OCI-M2 (cell line): ENCODE results near the gene ABCA8.

Experiments
- DNase-seq: peaks from one replicate; lab custom pipeline; 2025; ENCODE audit not compliant: unreplicated experiment; lab: John Stamatoyannopoulos, UW

The ABCA8 gene

GRCh38 chr17:68868708-68869107 lies 86.5 kb downstream of the ABCA8 start:
- no peak for DNase-seq

DNA sequence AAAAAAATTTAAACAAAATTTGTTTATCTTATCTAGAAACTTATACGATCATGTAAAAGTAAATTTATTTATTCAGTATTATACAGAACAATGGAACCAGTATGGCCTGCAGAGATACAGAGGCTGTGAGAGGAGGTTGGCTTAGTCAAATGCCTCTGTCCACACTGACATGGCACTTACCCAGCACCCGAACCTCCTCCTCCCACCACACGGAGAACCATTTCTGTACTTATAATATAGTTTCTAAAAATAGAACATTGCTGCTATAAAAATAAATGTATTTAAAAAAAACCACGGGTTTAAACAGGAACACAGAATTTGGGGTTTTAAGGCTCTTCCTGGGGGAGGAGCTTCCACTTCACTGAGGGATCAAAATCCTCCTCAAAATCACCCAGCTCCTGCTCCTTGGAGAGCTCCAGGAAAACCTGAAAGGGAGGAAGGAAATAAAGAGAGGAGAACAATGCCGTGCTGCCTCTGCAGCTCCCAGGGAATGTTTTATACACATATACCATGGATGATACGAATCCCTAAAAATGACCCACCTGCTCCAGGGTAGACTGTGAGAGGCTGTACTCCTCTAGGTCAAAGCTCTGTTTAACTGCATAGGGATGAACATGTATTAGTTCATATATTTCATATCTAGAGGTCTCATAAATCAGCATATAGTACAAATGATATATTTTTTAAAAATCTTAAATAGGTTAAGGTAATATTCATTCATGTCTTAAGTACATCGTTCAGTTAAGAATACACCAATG lies 87.3 kb downstream of the ABCA8 start:
- DNase-seq: no peak

DNA sequence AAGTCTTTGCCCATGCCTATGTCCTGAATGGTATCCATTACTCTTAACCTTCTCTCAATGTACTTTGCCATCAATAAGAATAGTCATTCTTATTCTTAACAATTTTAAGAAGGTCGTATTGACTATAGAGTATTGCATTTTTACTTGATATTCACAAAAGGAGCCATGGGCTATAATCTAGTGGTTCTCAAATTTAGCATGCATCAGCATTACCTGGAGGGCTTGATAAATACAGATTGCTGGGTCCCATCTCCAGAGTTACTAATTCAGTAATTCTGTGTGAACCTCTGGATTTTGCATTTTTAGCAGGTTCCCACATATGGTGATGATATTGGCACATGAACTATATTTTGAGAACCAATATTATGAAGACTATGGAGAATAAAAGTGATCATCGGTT lies 89.6 kb downstream of the ABCA8 start:
- no peak for DNase-seq

DNA sequence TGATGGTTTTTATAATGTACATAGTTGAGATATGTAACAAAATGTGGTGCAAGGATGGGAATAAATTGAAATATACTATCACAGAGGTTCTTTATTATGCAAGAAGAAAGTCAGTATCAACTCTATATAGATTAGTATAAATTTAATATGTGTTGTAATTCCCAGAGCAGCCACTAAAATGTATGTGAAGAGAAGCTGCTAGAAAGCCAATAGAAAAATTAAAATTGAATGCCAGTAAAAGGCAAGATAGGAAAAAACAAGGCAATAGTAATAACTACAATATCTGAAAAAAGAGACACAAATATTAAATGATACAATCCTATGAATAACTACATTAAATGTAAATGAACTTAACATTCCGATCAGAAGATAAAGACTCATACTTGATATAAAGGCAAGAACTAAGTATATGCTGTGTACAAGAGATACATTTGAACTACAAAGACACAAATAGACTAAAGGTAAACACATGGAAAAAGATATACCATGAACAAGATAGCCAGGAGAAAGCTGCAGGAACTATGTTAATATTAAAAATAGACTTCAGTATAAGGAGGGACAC lies 92.0 kb downstream of the ABCA8 start:
- DNase-seq: no peak

DNA sequence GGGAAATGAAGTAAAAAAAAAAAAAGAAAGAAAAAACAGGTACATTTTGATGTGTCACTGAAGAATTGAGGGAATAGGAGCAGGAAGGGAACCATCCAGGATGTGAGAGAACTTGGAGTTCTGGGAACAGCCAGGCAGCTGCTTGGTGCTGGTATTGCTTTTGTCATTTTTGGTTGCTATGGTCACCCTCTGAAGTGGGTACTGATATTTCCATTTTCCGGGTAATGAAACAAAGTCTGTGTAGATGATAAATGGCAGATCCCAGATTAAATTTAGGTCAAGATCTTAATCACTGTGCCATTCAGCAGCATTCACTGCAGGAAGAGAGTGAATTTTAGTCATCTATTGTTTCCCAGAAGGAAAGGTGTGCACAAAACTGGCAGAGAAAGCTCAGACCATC lies 93.6 kb downstream of the ABCA8 start:
- DNase-seq: no peak

GRCh38 chr17:68860941-68861340 lies 94.3 kb downstream of the ABCA8 start:
- DNase-seq: no peak

DNA sequence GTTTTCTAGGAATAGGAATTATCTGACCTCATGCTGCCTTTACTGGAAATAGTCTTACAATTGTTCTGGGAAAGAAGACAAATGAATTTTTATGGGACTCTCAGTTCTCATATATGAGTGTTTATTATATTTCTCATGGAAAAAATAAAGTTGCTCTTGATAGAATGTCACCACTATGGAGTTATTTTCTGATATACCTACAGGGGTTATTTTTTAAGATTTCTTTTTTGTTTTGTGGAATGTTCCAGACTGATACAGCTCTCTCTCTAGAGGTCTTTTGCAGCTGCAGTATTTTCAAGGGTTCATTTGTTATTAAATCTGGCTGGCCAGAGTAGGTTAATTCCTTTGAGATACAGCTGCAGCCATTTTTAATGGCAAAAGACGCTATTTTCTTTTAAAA lies 100.7 kb downstream of the ABCA8 start:
- no peak for DNase-seq

DNA sequence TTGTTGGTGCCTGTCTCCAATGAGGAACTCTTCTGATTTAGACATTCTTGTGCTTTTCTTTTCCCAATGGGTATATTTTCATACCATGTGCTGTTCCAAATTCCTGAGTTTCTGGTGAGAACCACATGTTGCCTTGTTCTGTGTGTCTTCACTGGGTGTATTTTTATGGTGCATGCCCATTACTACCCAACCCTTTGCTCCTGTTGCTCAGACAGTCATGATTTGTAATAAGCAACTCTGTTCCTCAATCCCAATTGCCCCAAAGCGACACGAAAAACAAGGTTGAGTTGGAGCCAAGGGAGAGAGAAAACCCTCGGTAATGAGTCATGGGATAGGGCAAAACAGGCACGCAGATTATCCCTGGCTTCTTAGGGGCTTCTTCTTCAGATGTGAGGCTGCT lies 101.8 kb downstream of the ABCA8 start:
- DNase-seq: no peak

GRCh38 chr17:68853036-68853435 lies 102.2 kb downstream of the ABCA8 start:
- no peak for DNase-seq

GRCh38 chr17:68851890-68852289 lies 103.3 kb downstream of the ABCA8 start:
- DNase-seq: no peak

DNA sequence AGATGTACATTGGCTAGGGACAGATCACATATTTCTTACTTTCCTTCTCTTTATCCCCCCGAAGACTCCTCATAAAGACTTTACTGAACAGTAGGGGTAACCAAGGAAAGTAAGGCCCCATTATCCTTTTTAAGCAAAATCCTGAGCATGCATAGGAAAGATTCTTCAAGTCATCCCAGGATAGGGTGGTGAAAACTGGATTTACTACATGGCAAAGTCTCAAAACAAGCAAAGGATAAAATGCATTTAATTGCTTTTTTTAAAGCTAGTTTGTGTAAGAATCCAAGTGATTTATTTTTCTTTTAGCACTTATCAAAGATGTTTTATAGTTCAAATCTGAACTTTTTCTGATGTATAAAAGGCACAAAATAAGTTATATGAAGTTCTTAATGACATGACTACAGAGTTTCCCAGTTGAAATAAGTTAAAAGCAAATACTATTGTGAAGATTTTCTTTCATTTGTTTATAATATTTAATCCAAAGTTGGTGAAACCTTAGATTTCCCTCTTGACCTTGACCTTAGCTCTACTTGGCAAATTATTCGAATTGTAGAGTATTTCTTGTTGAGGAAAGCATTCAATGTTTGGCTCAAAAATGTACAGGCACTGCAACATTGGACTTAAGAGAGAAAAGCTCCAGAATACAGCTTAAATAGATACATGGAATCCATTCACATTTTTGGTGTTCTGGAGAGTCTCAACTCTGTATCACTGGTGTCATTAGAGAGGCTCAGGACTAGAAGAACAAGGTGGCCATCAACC lies 104.3 kb downstream of the ABCA8 start:
- DNase-seq: no peak

- no peak for DNase-seq
Measured at GRCh38 chr17:68849673-68850610, 105.2 kb downstream of the ABCA8 start.

GRCh38 chr17:68847711-68848110 lies 107.5 kb downstream of the ABCA8 start:
- no peak for DNase-seq

- no peak for DNase-seq
Measured at GRCh38 chr17:68843522-68843921, 111.7 kb downstream of the ABCA8 start.

- DNase-seq: no peak
Measured at GRCh38 chr17:68840073-68840472, 115.1 kb downstream of the ABCA8 start.

GRCh38 chr17:68835071-68835470 lies 120.1 kb downstream of the ABCA8 start:
- no peak for DNase-seq

- no peak for DNase-seq
Measured at GRCh38 chr17:68834328-68834836, 120.8 kb downstream of the ABCA8 start.

DNA sequence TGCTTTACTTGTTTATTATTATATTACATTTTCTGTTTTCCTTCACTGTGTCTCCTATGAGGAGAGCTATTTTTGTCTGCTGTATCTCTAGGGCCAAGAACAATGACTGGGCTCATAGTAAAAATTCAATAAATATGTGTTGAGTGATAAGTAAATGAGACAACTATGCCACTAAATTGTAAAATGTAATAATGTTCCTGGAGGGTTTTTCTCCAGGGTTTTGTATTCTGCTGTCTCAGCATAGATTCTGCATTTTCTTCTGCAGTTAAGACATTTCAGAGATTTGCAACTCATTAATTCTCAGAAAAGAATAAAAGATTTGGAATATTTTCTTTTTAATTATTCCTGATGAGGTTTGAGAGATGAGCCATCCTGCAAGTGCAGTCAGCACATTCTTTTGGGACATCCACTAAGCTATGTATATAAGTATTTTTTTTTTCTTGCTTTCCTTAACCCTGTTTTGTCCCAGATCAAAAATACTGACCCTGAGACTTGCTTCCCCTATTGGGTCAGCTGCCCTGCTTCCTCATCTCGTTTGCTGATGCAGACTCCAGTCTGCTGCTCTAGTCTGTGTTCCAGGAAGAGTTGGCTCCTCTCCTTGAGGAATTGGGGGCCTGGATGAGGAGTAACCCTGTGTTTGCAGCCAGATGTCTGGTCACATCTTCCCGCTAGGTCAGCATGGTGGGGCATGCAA lies 122.9 kb downstream of the ABCA8 start:
- no peak for DNase-seq

GRCh38 chr17:68831170-68831569 lies 124.0 kb downstream of the ABCA8 start:
- no peak for DNase-seq

DNA sequence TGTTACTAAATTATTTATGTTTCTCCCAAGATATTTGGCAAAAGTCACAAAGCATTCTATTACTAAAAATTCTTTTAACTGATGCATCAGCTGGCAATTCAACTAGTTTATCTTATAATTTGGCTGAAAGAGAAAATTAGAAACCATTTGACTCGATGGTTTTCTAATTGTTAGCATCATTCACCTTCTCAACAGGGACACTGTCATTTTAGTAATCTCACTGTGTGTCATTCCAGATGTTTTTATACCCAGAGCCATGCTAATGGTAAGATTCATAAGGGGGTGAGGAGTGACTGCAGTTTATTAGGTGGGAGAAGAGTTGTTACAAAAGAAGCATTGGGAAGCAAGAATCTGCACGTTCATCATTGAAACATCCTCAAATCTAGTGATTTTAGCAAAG lies 124.9 kb downstream of the ABCA8 start:
- no peak for DNase-seq
